ENCODE measurements around the gene CBARP.

- TF ChIP-seq CTCF (IDR thresholded peaks at IDR 0.05) (no peak), POLR2A (IDR thresholded peaks at IDR 0.05) (no peak)
Observed at GRCh38 chr19:1229056-1229923, 8.5 kb downstream of the CBARP start.
